GM19467 (cell line): ENCODE data around the gene COL1A1.

Source experiments
- ATAC-seq: cut with Tn5 transposase; IDR thresholded peaks from one replicate; pipeline ENCODE4 v1.9.1; 2021; ENCODE audit warnings: mild to moderate bottlenecking, moderate library complexity; ENCODE audit not compliant: unreplicated experiment

The COL1A1 gene

GRCh38 chr17:50144355-50144754 is 57.1 kb downstream of the COL1A1 start:
- ATAC-seq = no peak

GRCh38 chr17:50143461-50144176 is 57.8 kb downstream of the COL1A1 start:
- no peak for ATAC-seq

GRCh38 chr17:50141745-50142110 is 59.7 kb downstream of the COL1A1 start:
- no peak for ATAC-seq

GRCh38 chr17:50141026-50141744 is 60.2 kb downstream of the COL1A1 start:
- ATAC-seq = no peak

GRCh38 chr17:50139950-50140885 is 61.2 kb downstream of the COL1A1 start:
- no peak for ATAC-seq

GRCh38 chr17:50139185-50139783 is 62.1 kb downstream of the COL1A1 start:
- no peak for ATAC-seq

GRCh38 chr17:50137042-50137441 is 64.4 kb downstream of the COL1A1 start:
- ATAC-seq = no peak

- ATAC-seq = no peak
Measured at GRCh38 chr17:50136096-50136687, 65.2 kb downstream of the COL1A1 start.

- ATAC-seq = no peak
Measured at GRCh38 chr17:50135316-50136095, 65.9 kb downstream of the COL1A1 start.

- no peak for ATAC-seq
Measured at GRCh38 chr17:50134206-50135110, 67.0 kb downstream of the COL1A1 start.

GRCh38 chr17:50133769-50134099 is 67.7 kb downstream of the COL1A1 start:
- no peak for ATAC-seq
